CD4-positive, alpha-beta T cell (primary cell): ENCODE measurements around the gene DNMT1. TPM values are rescaled to one million over a fixed set of nuclear protein-coding genes. Genes with fewer than 3 reads are reported as not detected.

Source experiments
- ATAC-seq: fragments of 200-7000 bp; cut with Tn5 transposase; one replicate; pipeline ENCODE4 v1.10.0; 2022; ENCODE audit warnings: mild to moderate bottlenecking; ENCODE audit not compliant: poor library complexity
- CTCF ChIA-PET: fragments of 350-600 bp; sonication (Branson Sonifier 250); formaldehyde crosslinking; loops from one replicate; lab custom pipeline; 2021; ENCODE audit warnings: antibody characterized with exemption, inconsistent platforms; lab: Charles Lee
- POLR2A ChIA-PET: fragments of 350-600 bp; sonication (Branson Sonifier 250); formaldehyde crosslinking; loops from one replicate; lab custom pipeline; 2021; ENCODE audit warnings: antibody characterized with exemption, inconsistent platforms; lab: Charles Lee
- DNase-seq, 14 experiments: peaks; one replicate each; pipeline ENCODE4 v3.0.0-alpha.2; 2013 to 2020; ENCODE audit warnings: mixed read lengths in 2 of 14
- H3K27ac ChIP-seq, 2 donors: one replicate each; pipeline versions ENCODE4 v1.5.1 to v1.7.0; 2013; ENCODE audit warnings: low read length in 2 of 2, low read depth in 1 of 2, mild to moderate bottlenecking in 1 of 2
- H3K27me3 ChIP-seq, 2 experiments: 1 replicate in 1 of 2; 2 replicates in 1 of 2; pipeline versions ENCODE4 v1.6.1 to v1.7.0; 2013; ENCODE audit warnings: low read length in 2 of 2, control low read depth in 1 of 2, mild to moderate bottlenecking in 1 of 2, moderate library complexity in 1 of 2; ENCODE audit not compliant: insufficient read depth in 2 of 2, control insufficient read depth in 1 of 2
- H3K36me3 ChIP-seq: one replicate; pipeline ENCODE4 v1.6.1; 2013; ENCODE audit warnings: low read length, control low read depth; ENCODE audit not compliant: insufficient read depth
- H3K4me1 ChIP-seq: one replicate; pipeline ENCODE4 v1.6.1; 2013; ENCODE audit warnings: low read length, control low read depth; ENCODE audit not compliant: insufficient read depth
- H3K4me3 ChIP-seq: one replicate; pipeline ENCODE4 v1.5.1; 2013; ENCODE audit warnings: mild to moderate bottlenecking, low read length, moderate library complexity
- H3K9me3 ChIP-seq, 2 experiments: 1 replicate in 1 of 2; 2 replicates in 1 of 2; pipeline versions ENCODE4 v1.6.1 to v1.7.0; 2013; ENCODE audit warnings: low read length in 2 of 2, mild to moderate bottlenecking in 2 of 2, control low read depth in 1 of 2, moderate library complexity in 1 of 2; ENCODE audit not compliant: control insufficient read depth in 1 of 2, insufficient read depth in 1 of 2
- H3K27ac Mint-ChIP-seq: one replicate; pipeline ENCODE4 v1.8.0; 2020; ENCODE audit warnings: mixed read lengths
- H3K27me3 Mint-ChIP-seq: one replicate; pipeline ENCODE4 v1.8.0; 2021; ENCODE audit warnings: mixed read lengths
- H3K36me3 Mint-ChIP-seq: one replicate; pipeline ENCODE4 v1.8.0; 2021; ENCODE audit warnings: low read depth, mixed read lengths
- H3K4me1 Mint-ChIP-seq: one replicate; pipeline ENCODE4 v1.8.0; 2021; ENCODE audit warnings: low read depth, mixed read lengths
- H3K4me3 Mint-ChIP-seq: one replicate; pipeline ENCODE4 v1.8.0; 2020; ENCODE audit warnings: mild to moderate bottlenecking, mixed read lengths
- H3K9me3 Mint-ChIP-seq: one replicate; pipeline ENCODE4 v1.8.0; 2020; ENCODE audit warnings: mixed read lengths
- intact Hi-C, 2 experiments: fragments of 100-400 bp; cut with DNase I in 1 of 2; cut with micrococcal nuclease in 1 of 2; formaldehyde crosslinking; loops; one replicate each; pipeline versions ENCODE4 v1.15.1 to v1.9.0; 2023 to 2025; cut with DNase I, micrococcal nuclease
- total RNA-seq, 174 experiments: library from RNA in 2 of 174; stranded (reverse) in 2 of 174; gene quantifications; one replicate each; pipeline ENCODE4 v1.2.3 and lab custom pipeline; 2021 to 2026
- TF ChIP-seq, protein P1 (sequence below): fragments of 200-600 bp; IDR thresholded peaks from one replicate; pipeline ENCODE4 v1.8.0; 2022; ENCODE audit warnings: antibody characterized with exemption, mild to moderate bottlenecking

DNMT1 gene
- total RNA-seq, 2 experiments from 2014 or later = 159 to 160 TPM

DNA sequence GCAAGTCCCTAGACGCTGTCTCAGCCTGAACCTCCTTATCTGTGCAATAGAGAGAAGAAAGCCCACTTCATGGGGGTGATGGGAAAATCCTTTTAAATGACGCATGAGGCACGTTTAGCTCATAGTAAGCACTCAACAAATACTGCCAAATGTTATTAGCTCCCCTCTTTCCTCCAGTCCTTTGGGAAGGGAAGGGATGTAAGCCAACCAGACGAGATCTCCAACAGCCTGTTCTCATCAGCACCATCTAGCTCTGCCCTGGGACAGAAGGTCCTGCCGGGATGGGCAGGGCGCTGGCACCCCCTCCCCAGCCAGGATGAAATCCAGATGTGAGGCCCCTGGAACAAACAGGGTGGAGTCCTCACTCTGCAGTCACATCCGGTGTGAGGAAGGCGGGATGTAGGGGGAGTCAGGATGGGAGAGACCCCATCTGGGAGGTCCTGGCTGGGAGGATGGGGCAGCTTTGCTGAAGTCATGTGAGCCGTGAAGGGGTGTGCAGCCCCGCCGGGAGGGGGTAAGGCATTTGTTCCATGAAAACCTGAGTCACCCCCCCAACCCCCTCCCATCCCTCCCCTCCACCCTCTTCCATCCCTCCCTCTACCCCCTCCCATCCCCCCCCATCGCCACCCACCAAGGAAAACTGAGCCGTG, 31.7 kb upstream of the DNMT1 start:
- Mint-ChIP-seq H3K4me1 (peaks cover 21% of the 10 kb centered on the region), H3K4me3 (no peak overlapping the region)
- no peak for DNase-seq

DNA sequence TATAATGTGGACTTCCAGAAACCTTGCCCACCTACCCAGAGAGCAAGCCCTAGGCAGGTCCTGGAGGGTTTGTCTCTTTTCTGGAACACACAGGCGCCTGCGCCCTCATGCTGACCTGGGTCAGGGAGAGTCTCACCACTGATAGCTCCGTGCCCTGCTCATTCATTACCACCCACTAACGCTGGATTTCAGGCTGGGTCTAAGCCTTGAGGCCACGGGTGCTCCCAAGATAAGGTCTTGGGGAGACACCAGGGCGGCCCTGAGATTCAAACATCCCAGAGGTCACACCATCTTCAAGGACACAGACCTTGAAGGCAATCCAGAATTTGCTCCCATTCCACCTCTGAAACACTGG, 31.2 kb upstream of the DNMT1 start:
- no peaks in the 10 kb centered on the region for H3K9me3 ChIP-seq
- no peaks in the 10 kb centered on the region for H3K27me3 ChIP-seq
- ChIA-PET POLR2A (no interaction called here), CTCF (interaction anchor here (0.8 kb wide), 1 partner anchor 20 kb away, joined by 3 read pairs; no protein-coding TSS in a partner anchor)
- peaks cover 8% of the 10 kb centered on the region for H3K36me3 Mint-ChIP-seq
- ATAC-seq = no peak
- H3K4me1 ChIP-seq = peaks cover 32% of the 10 kb centered on the region
- H3K4me3 ChIP-seq = no peak overlapping the region
- no peak for DNase-seq
- H3K36me3 ChIP-seq = peaks cover 11% of the 10 kb centered on the region
- no peaks in the 10 kb centered on the region for H3K27me3 Mint-ChIP-seq
- H3K27ac Mint-ChIP-seq = no peak overlapping the region
- no peak overlapping the region for H3K27ac ChIP-seq
- peaks cover 19% of the 10 kb centered on the region for H3K4me1 Mint-ChIP-seq
- TF ChIP-seq, protein P1, sequence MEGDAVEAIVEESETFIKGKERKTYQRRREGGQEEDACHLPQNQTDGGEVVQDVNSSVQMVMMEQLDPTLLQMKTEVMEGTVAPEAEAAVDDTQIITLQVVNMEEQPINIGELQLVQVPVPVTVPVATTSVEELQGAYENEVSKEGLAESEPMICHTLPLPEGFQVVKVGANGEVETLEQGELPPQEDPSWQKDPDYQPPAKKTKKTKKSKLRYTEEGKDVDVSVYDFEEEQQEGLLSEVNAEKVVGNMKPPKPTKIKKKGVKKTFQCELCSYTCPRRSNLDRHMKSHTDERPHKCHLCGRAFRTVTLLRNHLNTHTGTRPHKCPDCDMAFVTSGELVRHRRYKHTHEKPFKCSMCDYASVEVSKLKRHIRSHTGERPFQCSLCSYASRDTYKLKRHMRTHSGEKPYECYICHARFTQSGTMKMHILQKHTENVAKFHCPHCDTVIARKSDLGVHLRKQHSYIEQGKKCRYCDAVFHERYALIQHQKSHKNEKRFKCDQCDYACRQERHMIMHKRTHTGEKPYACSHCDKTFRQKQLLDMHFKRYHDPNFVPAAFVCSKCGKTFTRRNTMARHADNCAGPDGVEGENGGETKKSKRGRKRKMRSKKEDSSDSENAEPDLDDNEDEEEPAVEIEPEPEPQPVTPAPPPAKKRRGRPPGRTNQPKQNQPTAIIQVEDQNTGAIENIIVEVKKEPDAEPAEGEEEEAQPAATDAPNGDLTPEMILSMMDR = no peak
- no peaks in the 10 kb centered on the region for H3K9me3 Mint-ChIP-seq
- H3K4me3 Mint-ChIP-seq = no peak overlapping the region
- intact Hi-C loops = loop anchor here in 1 of 2 experiments (10.0 kb wide), 1 partner anchor 371 kb away; no protein-coding TSS in a partner anchor

More for the DNA sequence above, 31.7 kb upstream of the DNMT1 start:
- peaks cover 34% of the 10 kb centered on the region for H3K4me1 ChIP-seq
- TF ChIP-seq, protein P1 = no peak
- ChIA-PET CTCF (interaction anchor here (0.8 kb wide), 1 partner anchor 19 kb away, joined by 3 read pairs; no protein-coding TSS in a partner anchor), POLR2A (interaction anchor here (0.6 kb wide), 1 partner anchor 195 kb away, joined by 3 read pairs; no protein-coding TSS in a partner anchor)
- Mint-ChIP-seq H3K36me3 (peaks cover 8% of the 10 kb centered on the region), H3K9me3 (no peaks in the 10 kb centered on the region), H3K27me3 (no peaks in the 10 kb centered on the region), H3K27ac (no peak overlapping the region)
- H3K36me3 ChIP-seq = peaks cover 11% of the 10 kb centered on the region
- no peaks in the 10 kb centered on the region for H3K27me3 ChIP-seq
- no peak overlapping the region for H3K27ac ChIP-seq
- intact Hi-C loops = loop anchor here in 1 of 2 experiments (10.0 kb wide), 1 partner anchor 372 kb away; no protein-coding TSS in a partner anchor
- H3K4me3 ChIP-seq = no peak overlapping the region
- H3K9me3 ChIP-seq = no peaks in the 10 kb centered on the region
- no peak for ATAC-seq

DNA sequence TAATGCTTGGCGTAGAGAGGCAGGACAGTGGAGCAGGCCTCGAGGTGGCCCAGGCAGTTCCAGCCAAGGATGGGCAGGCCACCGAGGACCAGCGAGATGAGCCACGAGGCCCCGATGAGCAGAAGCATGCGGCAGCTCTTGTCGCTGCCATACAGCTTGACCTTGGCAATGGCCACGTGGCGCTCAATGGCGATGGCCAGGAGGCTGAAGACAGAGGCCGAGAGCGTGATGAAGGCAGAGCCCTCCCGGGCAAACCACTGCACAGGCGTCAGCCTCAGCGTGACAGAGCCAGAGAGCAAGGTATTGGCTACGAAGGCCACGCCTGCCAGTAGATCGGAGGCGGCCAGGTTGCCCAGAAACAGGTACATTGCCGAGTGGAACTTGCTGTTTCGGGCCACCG, 29.6 kb upstream of the DNMT1 start:
- H3K36me3 ChIP-seq = peaks cover 11% of the 10 kb centered on the region
- DNase-seq (no peak), ATAC-seq (no peak)
- H3K36me3 Mint-ChIP-seq = peaks cover 8% of the 10 kb centered on the region
- TF ChIP-seq, protein P1 = no peak
- no peaks in the 10 kb centered on the region for H3K27me3 ChIP-seq
- H3K27ac Mint-ChIP-seq = no peak overlapping the region
- H3K9me3 ChIP-seq = no peaks in the 10 kb centered on the region
- no peak overlapping the region for H3K4me3 Mint-ChIP-seq
- intact Hi-C loops = loop anchor here in 1 of 2 experiments (10.0 kb wide), 1 partner anchor 370 kb away; no protein-coding TSS in a partner anchor
- H3K9me3 Mint-ChIP-seq = no peaks in the 10 kb centered on the region
- ChIA-PET POLR2A (no interaction called here), CTCF (interaction anchor here (1.3 kb wide), 1 partner anchor 26 kb away, joined by 4 read pairs; no protein-coding TSS in a partner anchor)
- H3K27me3 Mint-ChIP-seq = no peaks in the 10 kb centered on the region
- no peak overlapping the region for H3K27ac ChIP-seq
- no peak overlapping the region for H3K4me3 ChIP-seq
- peaks cover 14% of the 10 kb centered on the region for H3K4me1 Mint-ChIP-seq
- peaks cover 28% of the 10 kb centered on the region for H3K4me1 ChIP-seq
